Astrocyte of the hippocampus (primary cell): ENCODE data around the gene POR.
"Not testable (repeated sequence)": the region's sequence is repeated elsewhere in the genome, so short reads cannot be mapped to it uniquely, and the experiment has no call there.

ENCODE experiments used
- DNase-seq: peaks from one replicate; pipeline ENCODE4 v3.0.0; 2011; ENCODE audit warnings: low read depth, low spot score

Gene POR

DNA sequence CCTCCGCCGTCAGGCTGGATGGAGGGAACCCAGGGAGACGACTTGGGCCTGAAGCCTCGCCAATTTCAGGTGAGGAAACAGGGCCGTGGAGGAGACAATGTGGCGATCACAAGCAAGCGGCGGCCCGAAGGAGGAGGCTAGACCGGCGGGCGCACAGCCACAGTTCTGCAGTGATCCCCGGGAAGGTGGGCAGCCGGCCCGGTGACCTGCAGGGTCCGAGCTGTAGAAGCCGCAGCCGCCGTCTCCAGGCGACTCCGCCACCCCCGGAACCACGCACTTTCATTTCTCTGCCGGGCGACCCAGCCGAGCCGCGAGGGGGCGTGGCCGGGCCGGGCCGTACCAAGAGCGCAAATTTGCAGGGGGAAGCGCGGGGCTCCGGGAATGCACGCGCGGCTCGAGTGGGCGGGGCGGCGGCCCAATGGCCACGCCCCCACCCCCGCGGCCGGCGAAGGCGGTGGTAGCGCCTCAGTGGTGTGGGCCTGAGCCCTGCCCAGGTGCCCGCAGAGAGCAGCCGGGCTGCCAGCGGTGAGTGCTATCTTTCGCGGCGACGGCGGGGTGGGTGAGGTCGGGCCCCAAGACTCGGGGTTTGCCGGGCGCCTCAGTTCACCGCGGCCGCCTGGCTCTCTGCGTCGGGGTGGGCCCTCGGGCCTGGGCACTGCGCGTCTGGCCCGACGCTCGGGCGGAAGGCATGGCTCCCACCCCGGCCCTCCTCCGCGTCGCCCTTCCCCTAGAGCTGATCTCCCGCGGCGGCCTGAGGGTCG is at the start of gene POR:
POR (plus strand) TSS at position 501 of the 761 bp plus-strand sequence. CDS start 38,847 bp downstream, outside the sequence.
- peak; percentile 98 for DNase-seq

GRCh38 chr7:75866114-75866488 is 48.9 kb upstream of the POR start:
- no peak for DNase-seq

GRCh38 chr7:75866489-75867389 is 48.2 kb upstream of the POR start:
- DNase-seq: peak; percentile 72

GRCh38 chr7:75867390-75867717 is 47.6 kb upstream of the POR start:
- DNase-seq: no peak

DNA sequence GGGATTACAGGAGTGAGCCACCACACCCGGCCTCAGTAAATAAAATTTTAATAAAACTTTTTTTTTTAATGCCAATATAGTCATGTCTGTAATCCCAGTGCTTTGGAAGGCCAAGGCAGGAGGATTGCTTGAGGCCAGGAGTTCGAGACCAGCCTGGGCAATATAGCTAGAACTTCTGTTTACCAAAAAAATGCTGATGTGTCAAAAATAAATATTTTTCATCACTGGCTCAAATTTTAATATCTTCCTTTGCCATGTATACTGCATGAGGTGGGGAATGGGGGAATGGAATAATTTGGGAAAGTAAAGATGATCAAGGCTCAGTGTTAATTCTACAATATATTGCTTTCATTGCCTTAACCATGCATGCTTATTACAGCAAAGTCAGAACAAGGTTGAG is 46.8 kb upstream of the POR start:
- no peak for DNase-seq

- DNase-seq: peak; percentile 38
Observed at GRCh38 chr7:75869776-75870379, 45.1 kb upstream of the POR start.

DNA sequence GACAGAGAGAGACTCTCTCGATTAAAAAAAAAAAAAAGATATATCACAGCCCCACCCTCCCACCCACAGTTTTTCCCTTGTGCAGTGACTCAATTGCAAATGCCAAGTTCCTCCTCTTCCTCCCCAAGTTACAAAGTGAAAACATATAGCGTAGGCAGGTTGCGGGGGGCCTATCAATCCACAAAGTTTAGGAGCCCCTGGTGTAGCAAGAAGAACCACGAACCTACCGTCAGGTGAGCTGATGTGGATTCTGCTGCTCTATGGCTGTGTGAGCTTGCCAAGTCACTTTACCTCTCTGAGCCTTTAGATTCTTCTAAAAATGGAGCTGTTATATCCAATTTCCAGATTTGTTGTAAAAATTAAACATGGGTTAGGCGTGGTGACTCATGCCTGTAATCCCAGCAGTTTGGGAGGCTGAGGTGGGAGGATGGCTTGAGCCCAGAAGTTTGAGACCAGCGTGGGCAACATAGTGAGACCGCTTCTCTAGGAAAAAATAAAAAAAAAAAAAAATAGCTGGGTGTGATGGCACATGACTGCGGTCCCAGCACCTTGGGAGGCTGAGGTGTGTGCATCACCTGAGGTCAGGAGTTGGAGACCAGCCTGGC is 44.3 kb upstream of the POR start:
- no peak for DNase-seq

GRCh38 chr7:75872073-75872782 is 42.7 kb upstream of the POR start:
- DNase-seq: no peak

- DNase-seq: not testable (repeated sequence)
Observed at GRCh38 chr7:75874180-75874579, 40.8 kb upstream of the POR start.

- DNase-seq: no peak
Observed at GRCh38 chr7:75875113-75876080, 39.6 kb upstream of the POR start.

GRCh38 chr7:75876126-75876881 is 38.7 kb upstream of the POR start:
- DNase-seq: no peak

- no peak for DNase-seq
Observed at GRCh38 chr7:75878312-75878768, 36.6 kb upstream of the POR start.

DNA sequence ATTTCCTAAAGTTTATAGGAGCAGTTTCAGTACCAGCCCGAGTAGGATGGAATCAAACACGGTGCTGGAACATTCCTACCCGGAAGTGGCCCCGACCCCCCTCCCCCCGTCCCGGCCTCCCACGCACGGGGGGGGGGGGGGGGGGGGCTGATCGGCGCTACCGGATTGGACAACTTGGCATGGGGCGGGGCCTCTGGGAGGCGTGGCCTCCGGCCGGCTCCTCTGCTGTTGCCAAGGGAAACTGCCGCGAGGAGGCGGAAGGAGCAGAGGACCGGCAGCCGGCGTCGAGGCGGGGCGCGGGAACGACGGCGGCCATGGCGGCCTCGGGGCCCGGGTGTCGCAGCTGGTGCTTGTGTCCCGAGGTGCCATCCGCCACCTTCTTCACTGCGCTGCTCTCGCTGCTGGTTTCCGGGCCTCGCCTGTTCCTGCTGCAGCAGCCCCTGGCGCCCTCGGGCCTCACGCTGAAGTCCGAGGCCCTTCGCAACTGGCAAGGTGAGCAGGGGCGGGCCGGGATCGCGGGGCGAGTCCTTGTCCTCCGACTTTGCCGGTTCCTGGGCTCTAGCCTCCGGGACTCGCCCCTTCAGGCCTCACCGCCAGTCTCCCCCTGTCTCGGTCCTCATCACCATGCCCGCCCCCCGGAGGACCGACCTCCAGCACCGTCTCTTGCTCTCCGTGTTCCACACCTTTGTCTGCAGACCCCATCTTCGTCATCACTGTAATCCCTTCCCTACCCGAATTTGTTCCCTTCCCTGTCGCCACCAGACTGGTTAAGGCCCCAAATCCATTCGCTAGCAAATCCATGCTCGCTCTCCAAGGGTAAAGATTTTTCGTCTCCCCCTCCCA is 36.0 kb upstream of the POR start, which contains the start of gene RHBDD2:
RHBDD2 (plus strand) TSS at position 266 of the 843 bp plus-strand sequence; CDS start at position 315, 49 bp downstream.
- peak; percentile 98 for DNase-seq

DNA sequence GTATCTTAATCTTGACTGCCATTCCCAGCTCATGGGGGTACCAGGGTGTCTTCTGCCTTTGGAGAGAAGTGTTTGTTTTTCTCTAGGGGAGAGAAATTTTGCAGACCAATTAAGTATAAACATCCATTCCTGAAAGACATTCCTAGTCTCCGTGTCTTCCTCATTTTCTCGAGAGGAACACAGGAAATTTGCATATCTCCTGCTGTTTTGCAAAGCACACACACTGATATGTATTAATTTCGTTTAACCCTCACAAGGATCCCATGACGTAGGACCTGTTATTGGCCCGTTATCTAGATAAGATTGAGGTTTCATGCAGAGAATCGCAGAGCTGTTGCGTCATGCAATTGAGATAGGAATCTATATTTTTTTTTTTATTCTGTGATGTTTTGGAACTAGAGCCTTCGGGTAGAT is 35.2 kb upstream of the POR start:
- DNase-seq: peak; percentile 52

DNA sequence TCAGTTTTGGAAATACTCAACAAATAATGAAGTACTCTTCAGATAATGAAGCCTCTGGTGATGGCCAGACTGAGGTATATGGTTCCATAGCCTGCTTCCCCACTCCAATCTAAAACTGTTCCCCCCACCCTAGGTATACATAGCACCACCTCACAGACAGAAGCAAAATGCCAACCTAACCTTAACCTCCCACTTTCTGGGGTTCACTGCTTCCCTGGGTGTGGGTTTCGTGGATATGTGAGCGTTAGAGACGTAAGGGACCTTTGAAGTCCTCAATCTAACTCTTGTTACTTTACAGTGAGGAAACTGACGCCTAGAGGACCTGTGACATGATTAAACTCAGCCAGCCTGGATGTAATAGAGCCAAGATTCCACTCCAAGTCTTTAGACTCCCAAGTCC is 34.7 kb upstream of the POR start:
- no peak for DNase-seq

- DNase-seq: peak; percentile 48
Observed at GRCh38 chr7:75881436-75882095, 33.4 kb upstream of the POR start.

DNA sequence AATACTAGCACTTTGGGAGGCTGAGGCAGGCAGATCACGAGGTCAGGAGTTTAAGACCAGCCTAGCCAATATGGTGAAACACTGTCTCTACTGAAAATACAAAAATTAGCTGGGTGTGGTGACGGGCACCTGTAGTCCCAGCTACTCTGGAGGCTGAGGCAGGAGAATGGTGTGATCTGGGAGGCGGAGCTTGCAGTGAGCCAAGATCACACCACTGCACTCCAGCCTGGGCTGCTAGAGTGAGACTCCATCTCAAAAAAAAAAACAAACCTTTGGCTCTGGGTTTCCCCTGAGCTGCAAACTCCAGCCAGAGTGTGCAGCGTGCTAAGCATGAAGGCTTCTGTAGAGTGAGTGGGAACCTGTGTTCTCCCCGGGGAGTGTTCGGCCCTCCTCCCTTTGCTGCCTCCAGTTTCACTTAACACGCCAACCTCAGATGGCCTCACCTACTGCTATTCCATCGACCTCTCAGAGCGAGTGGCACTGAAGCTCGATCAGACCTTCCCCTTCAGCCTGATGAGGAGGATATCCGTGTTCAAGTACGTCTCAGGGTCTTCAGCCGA is 31.6 kb upstream of the POR start:
- not testable (repeated sequence) for DNase-seq
